Gastrocnemius medialis (tissue), 4 donors: ENCODE data around the gene PRKAG3. TPM values are rescaled to one million over a fixed set of nuclear protein-coding genes. Genes with fewer than 3 reads are reported as not detected.

Experiments used
- ATAC-seq, 2 donors: fragments of 150-250 bp; one replicate each; pipeline ENCODE4 v1.9.1; 2016
- DNase-seq, 2 donors: peaks; one replicate each; pipeline ENCODE4 v3.0.0-alpha.2; 2019
- H3K27ac ChIP-seq, 4 donors: fragments of 200-600 bp; sonication (generic); 1 replicate in 1 of 4; 2 replicates in 3 of 4; pipeline ENCODE4 v1.5.1; 2016 to 2018; ENCODE audit warnings: mild to moderate bottlenecking in 2 of 4, moderate library complexity in 1 of 4
- H3K27me3 ChIP-seq, 3 donors: fragments of 200-600 bp; sonication (generic) in 2 of 3; 1 replicate in 1 of 3; 2 replicates in 2 of 3; pipeline versions ENCODE4 v1.5.1 to v1.6.0; 2016 to 2019; ENCODE audit warnings: mild to moderate bottlenecking in 1 of 3, moderate library complexity in 1 of 3
- H3K36me3 ChIP-seq, 2 donors: fragments of 200-600 bp; sonication (generic) in 1 of 2; one replicate each; pipeline ENCODE4 v1.5.1; 2017 to 2018
- H3K4me1 ChIP-seq, 2 donors: fragments of 200-600 bp; sonication (generic) in 1 of 2; one replicate each; pipeline ENCODE4 v1.5.1; 2016 to 2017; ENCODE audit warnings: mild to moderate bottlenecking in 2 of 2
- H3K4me3 ChIP-seq, 4 donors: fragments of 200-600 bp; sonication (generic) in 3 of 4; 1 replicate in 1 of 4; 2 replicates in 3 of 4; pipeline ENCODE4 v1.5.1; 2016 to 2019; ENCODE audit warnings: mild to moderate bottlenecking in 2 of 4
- H3K9me3 ChIP-seq, 3 donors: fragments of 200-600 bp; sonication (generic) in 2 of 3; 1 replicate in 1 of 3; 2 replicates in 2 of 3; pipeline ENCODE4 v1.5.1; 2016 to 2019
- POLR2A ChIP-seq, 2 donors: fragments of 450-650 bp; IDR thresholded peaks; one replicate each; pipeline ENCODE4 v1.6.1; 2017; ENCODE audit warnings: antibody characterized with exemption in 2 of 2, mild to moderate bottlenecking in 2 of 2, moderate library complexity in 2 of 2
- in situ Hi-C, 4 donors: fragments of 200-750 bp; cut with MboI; loops; one replicate each; pipeline versions ENCODE4 v1.15.0 to v1.8.0; 2017; ENCODE audit warnings: low sequenced_read_pairs in 4 of 4
- intact Hi-C: fragments of 100-400 bp; cut with DNase I; formaldehyde crosslinking; loops from one replicate; pipeline ENCODE4 v1.15.1; 2023; ENCODE audit warnings: low total_unique reads
- total RNA-seq, 4 donors: library from RNA; depleted of rRNA; stranded (reverse); fragments of >200 nt; gene quantifications; one replicate each; pipeline versions ENCODE4 v1.1.0 to v1.2.3, GENCODE V29; 2016
- TF ChIP-seq, protein P1 (sequence below), 5 experiments: fragments of 450-650 bp in 3 of 5; fragments of 200-600 bp in 2 of 5; sonication (generic) in 2 of 5; IDR thresholded peaks in 4 of 5; conservative IDR thresholded peaks in 1 of 5; 1 replicate in 4 of 5; 2 replicates in 1 of 5; pipeline ENCODE4 v1.5.1; 2016 to 2019; ENCODE audit warnings: antibody characterized with exemption in 5 of 5, mild to moderate bottlenecking in 3 of 5, moderate library complexity in 3 of 5

Gene PRKAG3
- 10 to 100 TPM in 3 of 4 donors, 1 to 10 TPM in 1; 8.3 to 65.4 (median 44.3) TPM for total RNA-seq

DNA sequence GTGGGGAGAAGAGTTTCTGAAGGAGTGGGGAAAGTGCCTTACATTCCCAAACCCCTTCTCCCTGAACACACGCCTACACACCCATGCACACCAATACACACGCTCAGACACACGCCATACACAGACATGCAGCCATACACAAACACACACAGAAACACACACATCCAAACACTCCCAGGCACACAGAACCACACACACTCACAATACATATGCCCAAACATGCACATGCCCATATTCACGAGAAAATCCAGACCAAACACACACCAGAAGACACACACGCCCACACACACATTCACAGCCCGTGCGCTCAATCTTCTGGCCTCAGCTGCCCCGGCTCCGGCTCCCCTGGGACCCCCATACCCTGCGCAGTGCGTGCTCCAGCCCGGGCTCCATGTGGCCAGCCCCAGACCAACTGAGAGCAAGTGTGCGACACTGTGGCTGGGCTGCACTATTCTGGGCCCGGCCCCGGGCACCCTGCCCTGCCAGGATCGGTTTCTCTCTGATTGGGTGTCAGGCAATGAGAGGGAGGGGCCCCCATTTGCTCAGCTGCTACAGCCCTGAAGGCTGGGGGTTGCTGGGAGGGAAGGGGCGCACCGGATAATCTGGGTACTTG, at the start of gene PRKAG3:
PRKAG3 (minus strand) TSS at position 426 of the 613 bp plus-strand sequence.
- peak within 1 kb of the TSS; percentile 95 for H3K27ac ChIP-seq
- H3K27me3 ChIP-seq = no peaks in the 10 kb centered on the region
- H3K36me3 ChIP-seq = no peaks in the 10 kb centered on the region
- H3K9me3 ChIP-seq = no peaks in the 10 kb centered on the region
- H3K4me1 ChIP-seq = peaks cover 65 to 70% of the 10 kb centered on the region in 2 donors
- DNase-seq (peak; percentile 73 to 88), ATAC-seq (peak; percentile 60 to 62)
- peak within 1 kb of the TSS; percentile 51 to 66 (median 52) for H3K4me3 ChIP-seq
- TF ChIP-seq POLR2A (IDR thresholded peaks at IDR 0.05) = peak; percentile 81 to 91
- TF ChIP-seq, protein P1, sequence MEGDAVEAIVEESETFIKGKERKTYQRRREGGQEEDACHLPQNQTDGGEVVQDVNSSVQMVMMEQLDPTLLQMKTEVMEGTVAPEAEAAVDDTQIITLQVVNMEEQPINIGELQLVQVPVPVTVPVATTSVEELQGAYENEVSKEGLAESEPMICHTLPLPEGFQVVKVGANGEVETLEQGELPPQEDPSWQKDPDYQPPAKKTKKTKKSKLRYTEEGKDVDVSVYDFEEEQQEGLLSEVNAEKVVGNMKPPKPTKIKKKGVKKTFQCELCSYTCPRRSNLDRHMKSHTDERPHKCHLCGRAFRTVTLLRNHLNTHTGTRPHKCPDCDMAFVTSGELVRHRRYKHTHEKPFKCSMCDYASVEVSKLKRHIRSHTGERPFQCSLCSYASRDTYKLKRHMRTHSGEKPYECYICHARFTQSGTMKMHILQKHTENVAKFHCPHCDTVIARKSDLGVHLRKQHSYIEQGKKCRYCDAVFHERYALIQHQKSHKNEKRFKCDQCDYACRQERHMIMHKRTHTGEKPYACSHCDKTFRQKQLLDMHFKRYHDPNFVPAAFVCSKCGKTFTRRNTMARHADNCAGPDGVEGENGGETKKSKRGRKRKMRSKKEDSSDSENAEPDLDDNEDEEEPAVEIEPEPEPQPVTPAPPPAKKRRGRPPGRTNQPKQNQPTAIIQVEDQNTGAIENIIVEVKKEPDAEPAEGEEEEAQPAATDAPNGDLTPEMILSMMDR (IDR thresholded peaks at IDR 0.05 in 4 of 5, conservative IDR thresholded peaks at IDR 0.05 in 1 of 5) = no peak
- in situ Hi-C loops = loop anchor here in 1 of 4 donors (10.0 kb wide), 1 partner anchor 47 kb away; the partner anchor contains the start of gene CYP27A1
- intact Hi-C loops = loop anchor here (5.0 to 10.0 kb wide), 3 partner anchors 174 to 437 kb away; partner anchors contain the start of genes BCS1L, CTDSP1 and ZNF142

DNA sequence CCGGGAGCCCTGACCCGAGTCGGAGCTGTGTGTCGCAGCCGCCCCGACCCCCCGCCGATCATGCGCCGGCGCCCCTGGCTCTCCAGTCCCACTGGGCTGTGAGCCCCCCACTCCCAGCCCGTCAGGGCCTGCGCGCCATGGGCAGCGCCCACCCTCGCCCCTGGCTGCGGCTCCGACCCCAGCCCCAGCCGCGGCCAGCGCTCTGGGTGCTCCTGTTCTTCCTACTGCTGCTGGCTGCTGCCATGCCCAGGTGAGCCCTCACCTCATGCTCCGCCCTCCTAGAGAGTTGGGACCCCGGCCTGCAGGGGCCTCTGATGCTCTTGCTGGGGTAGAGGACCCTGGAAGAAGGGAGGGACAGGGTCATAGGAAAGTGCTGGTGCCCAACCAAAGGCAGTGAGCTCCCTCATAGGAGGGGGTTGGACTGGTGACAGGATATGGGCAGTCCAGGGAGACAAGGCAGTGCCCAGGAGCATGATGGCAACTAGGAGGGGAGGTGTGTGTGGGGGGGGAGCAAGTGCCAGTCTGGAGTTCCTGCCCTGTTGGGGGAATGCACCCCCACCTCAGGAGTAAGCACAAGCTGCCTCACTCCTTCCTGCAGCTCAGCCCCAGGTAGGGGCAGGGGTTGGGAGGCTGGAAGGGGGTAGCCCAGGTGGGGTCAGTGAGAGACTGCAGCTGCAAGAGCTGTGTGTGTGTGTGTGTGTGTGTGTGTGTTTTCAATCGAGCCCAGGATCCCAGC, 49.4 kb upstream of the PRKAG3 start:
- no peak for TF ChIP-seq POLR2A (IDR thresholded peaks at IDR 0.05)
- TF ChIP-seq, protein P1 (IDR thresholded peaks at IDR 0.05 in 4 of 5, conservative IDR thresholded peaks at IDR 0.05 in 1 of 5) = no peak
- intact Hi-C loops (no loop called here), in situ Hi-C loops (no loop called here)
- H3K36me3 ChIP-seq = no peaks in the 10 kb centered on the region
- peaks cover 46 to 68% (median 54%) of the 10 kb centered on the region in 3 donors for H3K27me3 ChIP-seq
- DNase-seq = no peak
- no peak overlapping the region for H3K27ac ChIP-seq
- ATAC-seq = no peak
- peaks cover 0 to 10% of the 10 kb centered on the region in 2 donors for H3K4me1 ChIP-seq
- H3K9me3 ChIP-seq = no peaks in the 10 kb centered on the region
- peak overlapping the region in 2 of 4 donors; percentile 17 to 28 for H3K4me3 ChIP-seq

DNA sequence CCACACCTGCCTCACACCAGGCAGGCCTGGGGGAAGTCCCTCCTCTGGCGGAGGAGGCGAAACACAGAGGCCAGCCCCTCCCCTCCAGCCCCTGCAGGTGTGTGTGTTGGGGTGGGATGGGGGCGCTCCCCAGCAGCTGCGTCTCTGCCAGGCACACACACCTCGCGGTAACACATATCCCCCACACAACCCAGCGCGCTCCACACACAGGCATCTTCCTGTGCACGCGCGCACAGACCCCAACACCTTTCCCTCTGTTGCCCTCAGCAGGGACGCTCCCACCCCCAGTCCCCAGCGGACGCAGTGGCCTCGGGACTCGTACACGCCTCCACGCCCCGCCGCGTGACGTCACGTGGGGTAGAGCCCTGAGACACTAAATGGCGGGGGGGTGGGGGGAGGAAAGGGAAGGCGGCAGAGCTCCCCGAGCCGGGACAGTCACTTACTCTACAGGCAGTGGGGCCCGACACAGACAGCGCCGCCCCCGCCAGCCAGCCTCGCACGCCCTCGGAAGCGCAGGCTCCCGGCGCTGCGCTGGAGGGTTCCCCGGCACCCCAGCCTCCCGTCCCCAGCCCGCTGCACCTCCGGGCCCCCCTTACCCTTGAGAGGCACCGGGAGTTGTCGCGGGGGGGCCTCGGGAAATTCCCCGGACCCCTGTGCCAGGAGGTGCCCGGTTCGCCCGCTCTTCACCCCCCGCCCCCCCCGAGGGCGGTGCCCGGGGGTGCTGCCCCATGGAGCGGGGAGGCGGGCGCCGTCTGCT, 48.7 kb upstream of the PRKAG3 start, which contains the start of gene WNT10A:
WNT10A (plus strand) TSS at position 751 of the 757 bp plus-strand sequence. CDS start 144 bp downstream, outside the sequence.
- peak within 1 kb of the TSS in 3 of 4 donors; percentile 17 to 32 (median 28) for H3K4me3 ChIP-seq
- peaks cover 0 to 10% of the 10 kb centered on the region in 2 donors for H3K4me1 ChIP-seq
- intact Hi-C loops (no loop called here), in situ Hi-C loops (no loop called here)
- H3K27me3 ChIP-seq = peaks cover 46 to 70% (median 56%) of the 10 kb centered on the region in 3 donors
- H3K9me3 ChIP-seq = no peaks in the 10 kb centered on the region
- H3K36me3 ChIP-seq = no peaks in the 10 kb centered on the region
- TF ChIP-seq, protein P1 (IDR thresholded peaks at IDR 0.05 in 4 of 5, conservative IDR thresholded peaks at IDR 0.05 in 1 of 5) = no peak
- no peak for TF ChIP-seq POLR2A (IDR thresholded peaks at IDR 0.05)
- ATAC-seq (no peak), DNase-seq (no peak)
- no peak within 1 kb of the TSS for H3K27ac ChIP-seq

DNA sequence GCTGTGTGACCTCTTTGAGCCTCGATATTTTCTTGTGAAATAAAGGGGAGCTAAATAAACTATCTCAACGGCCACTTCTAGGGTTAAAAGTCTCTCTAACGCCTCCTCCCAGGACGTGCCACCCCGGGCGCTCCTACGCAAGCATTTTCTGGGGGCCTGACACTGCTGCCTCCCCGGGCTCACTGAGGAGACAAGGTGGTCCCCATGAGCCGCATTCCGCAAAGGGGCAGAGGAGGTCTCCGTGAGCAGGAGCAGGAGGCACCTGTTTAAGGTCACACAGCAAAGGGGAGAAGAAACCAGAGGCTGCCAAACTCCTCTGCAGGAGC, 48.1 kb upstream of the PRKAG3 start:
- no peak for TF ChIP-seq POLR2A (IDR thresholded peaks at IDR 0.05)
- TF ChIP-seq, protein P1 (IDR thresholded peaks at IDR 0.05 in 4 of 5, conservative IDR thresholded peaks at IDR 0.05 in 1 of 5) = no peak
- Histone ChIP-seq H3K4me3 (peak overlapping the region in 1 of 4 donors; percentile 28), H3K27me3 (peaks cover 48 to 70% (median 57%) of the 10 kb centered on the region in 3 donors), H3K4me1 (peaks cover 0 to 10% of the 10 kb centered on the region in 2 donors), H3K9me3 (no peaks in the 10 kb centered on the region), H3K27ac (no peak overlapping the region), H3K36me3 (no peaks in the 10 kb centered on the region)
- ATAC-seq = no peak
- no peak for DNase-seq
- intact Hi-C loops = no loop called here
- in situ Hi-C loops = no loop called here
